ENCODE data around the gene ZNF646.

ZNF646 gene

GRCh38 chr16:31108035-31108793, 34.0 kb downstream of the ZNF646 start, which contains the start of gene BCKDK:
Gene BCKDK (plus strand): TSS chr16:31108386. CDS start chr16:31109224, 838 bp downstream.
- Histone ChIP-seq H3K4me1 (peaks cover 51% of the 10 kb centered on the region), H3K9me3 (no peaks in the 10 kb centered on the region), H3K36me3 (peaks cover 42% of the 10 kb centered on the region), H4K20me1 (no peaks in the 10 kb centered on the region), H3K4me2 (peak within 1 kb of the TSS; percentile 98), H3K4me3 (peak within 1 kb of the TSS; percentile 100), H3K9ac (peak within 1 kb of the TSS; percentile 95), H3K27me3 (no peaks in the 10 kb centered on the region), H3K27ac (peak within 1 kb of the TSS; percentile 90)
- no peak for TF ChIP-seq Cebpa-rat (IDR thresholded peaks at IDR 0.05)

GRCh38 chr16:31108794-31109558, 34.8 kb downstream of the ZNF646 start:
- no peaks in the 10 kb centered on the region for H3K9me3 ChIP-seq
- H3K27me3 ChIP-seq: no peaks in the 10 kb centered on the region
- peak overlapping the region; percentile 90 for H3K27ac ChIP-seq
- H3K9ac ChIP-seq: peak overlapping the region; percentile 95
- peak overlapping the region; percentile 100 for H3K4me3 ChIP-seq
- no peaks in the 10 kb centered on the region for H4K20me1 ChIP-seq
- peaks cover 59% of the 10 kb centered on the region for H3K4me1 ChIP-seq
- H3K4me2 ChIP-seq: peak overlapping the region; percentile 98
- H3K36me3 ChIP-seq: peaks cover 43% of the 10 kb centered on the region
- TF ChIP-seq Cebpa-rat (IDR thresholded peaks at IDR 0.05): no peak

- Histone ChIP-seq H4K20me1 (no peaks in the 10 kb centered on the region), H3K4me2 (peak overlapping the region; percentile 98), H3K27me3 (no peaks in the 10 kb centered on the region), H3K9ac (no peak overlapping the region), H3K4me3 (no peak overlapping the region; the same call in 1 of the 2 replicates), H3K9me3 (no peaks in the 10 kb centered on the region), H3K36me3 (peaks cover 43% of the 10 kb centered on the region), H3K27ac (no peak overlapping the region), H3K4me1 (peaks cover 65% of the 10 kb centered on the region)
- TF ChIP-seq Cebpa-rat (IDR thresholded peaks at IDR 0.05): no peak
Measured at GRCh38 chr16:31109622-31110021, 35.4 kb downstream of the ZNF646 start.

- no peak overlapping the region for H3K27ac ChIP-seq
- no peak overlapping the region for H3K4me3 ChIP-seq
- no peak overlapping the region for H3K4me2 ChIP-seq
- no peak overlapping the region for H3K9ac ChIP-seq
- H4K20me1 ChIP-seq: no peaks in the 10 kb centered on the region
- peaks cover 66% of the 10 kb centered on the region for H3K4me1 ChIP-seq
- H3K27me3 ChIP-seq: no peaks in the 10 kb centered on the region
- no peak for TF ChIP-seq Cebpa-rat (IDR thresholded peaks at IDR 0.05)
- H3K9me3 ChIP-seq: no peaks in the 10 kb centered on the region
- H3K36me3 ChIP-seq: peaks cover 43% of the 10 kb centered on the region
Measured at GRCh38 chr16:31110106-31111034, 36.1 kb downstream of the ZNF646 start.

- Histone ChIP-seq H3K4me3 (no peak overlapping the region), H3K36me3 (peaks cover 43% of the 10 kb centered on the region), H3K27ac (no peak overlapping the region), H3K9me3 (no peaks in the 10 kb centered on the region), H3K9ac (no peak overlapping the region), H3K27me3 (no peaks in the 10 kb centered on the region), H4K20me1 (no peaks in the 10 kb centered on the region), H3K4me1 (peaks cover 64% of the 10 kb centered on the region), H3K4me2 (no peak overlapping the region)
- no peak for TF ChIP-seq Cebpa-rat (IDR thresholded peaks at IDR 0.05)
Measured at GRCh38 chr16:31111881-31112466, 37.8 kb downstream of the ZNF646 start.

GRCh38 chr16:31112711-31113110, 38.5 kb downstream of the ZNF646 start:
- Histone ChIP-seq H3K9me3 (no peaks in the 10 kb centered on the region), H3K36me3 (peaks cover 43% of the 10 kb centered on the region), H3K9ac (peak overlapping the region; percentile 51), H3K4me2 (peak overlapping the region; percentile 70), H3K27me3 (no peaks in the 10 kb centered on the region), H3K27ac (peak overlapping the region; percentile 77), H4K20me1 (no peaks in the 10 kb centered on the region), H3K4me1 (peaks cover 57% of the 10 kb centered on the region), H3K4me3 (no peak overlapping the region)
- TF ChIP-seq Cebpa-rat (IDR thresholded peaks at IDR 0.05): no peak

- Histone ChIP-seq H3K4me1 (peaks cover 58% of the 10 kb centered on the region), H3K4me2 (peak overlapping the region; percentile 70), H3K27ac (peak overlapping the region; percentile 77), H3K4me3 (0 out of 2 replicates have a peak overlapping the region, but pooled peaks have one; percentile 36), H4K20me1 (peaks cover 6% of the 10 kb centered on the region), H3K36me3 (peaks cover 43% of the 10 kb centered on the region), H3K27me3 (no peaks in the 10 kb centered on the region), H3K9me3 (no peaks in the 10 kb centered on the region), H3K9ac (peak overlapping the region; percentile 51)
- no peak for TF ChIP-seq Cebpa-rat (IDR thresholded peaks at IDR 0.05)
Measured at GRCh38 chr16:31113121-31114120, 39.2 kb downstream of the ZNF646 start.

- no peak for TF ChIP-seq Cebpa-rat (IDR thresholded peaks at IDR 0.05)
- 0 out of 2 replicates have a peak overlapping the region, but pooled peaks have one; percentile 70 for H3K4me2 ChIP-seq
- H3K9ac ChIP-seq: no peak overlapping the region
- H4K20me1 ChIP-seq: peaks cover 16% of the 10 kb centered on the region
- H3K27me3 ChIP-seq: no peaks in the 10 kb centered on the region
- peaks cover 48% of the 10 kb centered on the region for H3K36me3 ChIP-seq
- H3K9me3 ChIP-seq: no peaks in the 10 kb centered on the region
- peaks cover 56% of the 10 kb centered on the region for H3K4me1 ChIP-seq
- no peak overlapping the region for H3K4me3 ChIP-seq
- H3K27ac ChIP-seq: no peak overlapping the region
Measured at GRCh38 chr16:31114468-31114867, 40.2 kb downstream of the ZNF646 start.
